Gastrocnemius medialis (tissue), 4 donors: ENCODE results near the gene XPO4. TPM values are rescaled to one million over a fixed set of nuclear protein-coding genes. Genes with fewer than 3 reads are reported as not detected.
A peak's percentile ranks its signal among the peaks of the same experiment; 100 is the strongest.

Experiments
- ATAC-seq, 2 donors: fragments of 150-250 bp; one replicate each; pipeline ENCODE4 v1.9.1; 2016
- DNase-seq, 2 donors: peaks; one replicate each; pipeline ENCODE4 v3.0.0-alpha.2; 2019
- H3K27ac ChIP-seq, 4 donors: fragments of 200-600 bp; sonication (generic); 1 replicate in 1 of 4; 2 replicates in 3 of 4; pipeline ENCODE4 v1.5.1; 2016 to 2018; ENCODE audit warnings: mild to moderate bottlenecking in 2 of 4, moderate library complexity in 1 of 4
- H3K27me3 ChIP-seq, 3 donors: fragments of 200-600 bp; sonication (generic) in 2 of 3; 1 replicate in 1 of 3; 2 replicates in 2 of 3; pipeline versions ENCODE4 v1.5.1 to v1.6.0; 2016 to 2019; ENCODE audit warnings: mild to moderate bottlenecking in 1 of 3, moderate library complexity in 1 of 3
- H3K36me3 ChIP-seq, 2 donors: fragments of 200-600 bp; sonication (generic) in 1 of 2; one replicate each; pipeline ENCODE4 v1.5.1; 2017 to 2018
- H3K4me1 ChIP-seq, 2 donors: fragments of 200-600 bp; sonication (generic) in 1 of 2; one replicate each; pipeline ENCODE4 v1.5.1; 2016 to 2017; ENCODE audit warnings: mild to moderate bottlenecking in 2 of 2
- H3K4me3 ChIP-seq, 4 donors: fragments of 200-600 bp; sonication (generic) in 3 of 4; 1 replicate in 1 of 4; 2 replicates in 3 of 4; pipeline ENCODE4 v1.5.1; 2016 to 2019; ENCODE audit warnings: mild to moderate bottlenecking in 2 of 4
- H3K9me3 ChIP-seq, 3 donors: fragments of 200-600 bp; sonication (generic) in 2 of 3; 1 replicate in 1 of 3; 2 replicates in 2 of 3; pipeline ENCODE4 v1.5.1; 2016 to 2019
- CTCF ChIP-seq, 5 experiments: fragments of 450-650 bp in 3 of 5; fragments of 200-600 bp in 2 of 5; sonication (generic) in 2 of 5; IDR thresholded peaks in 4 of 5; conservative IDR thresholded peaks in 1 of 5; 1 replicate in 4 of 5; 2 replicates in 1 of 5; pipeline ENCODE4 v1.5.1; 2016 to 2019; ENCODE audit warnings: antibody characterized with exemption in 5 of 5, mild to moderate bottlenecking in 3 of 5, moderate library complexity in 3 of 5
- POLR2A ChIP-seq, 2 donors: fragments of 450-650 bp; IDR thresholded peaks; one replicate each; pipeline ENCODE4 v1.6.1; 2017; ENCODE audit warnings: antibody characterized with exemption in 2 of 2, mild to moderate bottlenecking in 2 of 2, moderate library complexity in 2 of 2
- in situ Hi-C, 4 donors: fragments of 200-750 bp; cut with MboI; loops; one replicate each; pipeline versions ENCODE4 v1.15.0 to v1.8.0; 2017; ENCODE audit warnings: low sequenced_read_pairs in 4 of 4
- intact Hi-C: fragments of 100-400 bp; cut with DNase I; formaldehyde crosslinking; loops from one replicate; pipeline ENCODE4 v1.15.1; 2023; ENCODE audit warnings: low total_unique reads
- total RNA-seq, 4 donors: library from RNA; depleted of rRNA; stranded (reverse); fragments of >200 nt; gene quantifications; one replicate each; pipeline versions ENCODE4 v1.1.0 to v1.2.3, GENCODE V29; 2016

XPO4 gene
- total RNA-seq, 4 donors from 2014 or later, result 10.0 to 18.7 (median 14.7) TPM

GRCh38 chr13:20773194-20774080, 129.1 kb downstream of the XPO4 start, which contains the start of gene EEF1AKMT1:
Gene EEF1AKMT1, minus strand, starts transcription at chr13:20773961. Its CDS starts 16,363 bp downstream, at chr13:20757598.
- peaks cover 0 to 18% of the 10 kb centered on the region in 2 donors for H3K36me3 ChIP-seq
- H3K4me1 ChIP-seq, result peaks cover 10 to 11% of the 10 kb centered on the region in 2 donors
- TF ChIP-seq POLR2A (IDR thresholded peaks at IDR 0.05) (peak; percentile 78 to 87), CTCF (IDR thresholded peaks at IDR 0.05 in 4 of 5, conservative IDR thresholded peaks at IDR 0.05 in 1 of 5) (peak in 1 of 5 experiments; percentile 17)
- DNase-seq (peak; percentile 82 to 93), ATAC-seq (peak; percentile 85 to 90)
- in situ Hi-C loops, result no loop called here
- H3K27ac ChIP-seq, result peak within 1 kb of the TSS; percentile 88 to 95 (median 94)
- H3K9me3 ChIP-seq, result no peaks in the 10 kb centered on the region
- peak within 1 kb of the TSS; percentile 73 to 90 (median 82) for H3K4me3 ChIP-seq
- H3K27me3 ChIP-seq, result no peaks in the 10 kb centered on the region
- intact Hi-C loops, result loop anchor here (1.0 to 5.0 kb wide), 5 partner anchors 21 to 206 kb away; partner anchors contain the start of gene IFT88

GRCh38 chr13:20772401-20773131, 130.0 kb downstream of the XPO4 start:
- no peak for ATAC-seq
- Histone ChIP-seq H3K36me3 (peaks cover 0 to 18% of the 10 kb centered on the region in 2 donors), H3K27me3 (no peaks in the 10 kb centered on the region), H3K9me3 (no peaks in the 10 kb centered on the region), H3K27ac (peak overlapping the region; percentile 88 to 95 (median 94)), H3K4me1 (peaks cover 10 to 11% of the 10 kb centered on the region in 2 donors), H3K4me3 (peak overlapping the region; percentile 73 to 90 (median 82))
- no peak for DNase-seq
- intact Hi-C loops (loop anchor here (1.0 to 5.0 kb wide), 4 partner anchors 40 to 205 kb away; partner anchors contain the start of gene IFT88), in situ Hi-C loops (no loop called here)
- no peak for TF ChIP-seq CTCF (IDR thresholded peaks at IDR 0.05 in 4 of 5, conservative IDR thresholded peaks at IDR 0.05 in 1 of 5)
- TF ChIP-seq POLR2A (IDR thresholded peaks at IDR 0.05), result no peak

GRCh38 chr13:20769834-20770233, 132.7 kb downstream of the XPO4 start:
- Histone ChIP-seq H3K36me3 (peaks cover 0 to 18% of the 10 kb centered on the region in 2 donors), H3K27me3 (no peaks in the 10 kb centered on the region), H3K27ac (no peak overlapping the region), H3K9me3 (no peaks in the 10 kb centered on the region), H3K4me1 (peaks cover 10 to 11% of the 10 kb centered on the region in 2 donors), H3K4me3 (no peak overlapping the region)
- in situ Hi-C loops (no loop called here), intact Hi-C loops (loop anchor here (5.0 kb wide), 2 partner anchors 42 to 203 kb away; partner anchors contain the start of gene IFT88)
- TF ChIP-seq CTCF (IDR thresholded peaks at IDR 0.05 in 4 of 5, conservative IDR thresholded peaks at IDR 0.05 in 1 of 5) (no peak), POLR2A (IDR thresholded peaks at IDR 0.05) (no peak)
- ATAC-seq (no peak), DNase-seq (no peak)

- ATAC-seq (no peak), DNase-seq (no peak)
- Histone ChIP-seq H3K27me3 (no peaks in the 10 kb centered on the region), H3K9me3 (no peaks in the 10 kb centered on the region), H3K4me3 (no peak overlapping the region), H3K27ac (no peak overlapping the region), H3K36me3 (peaks cover 0 to 18% of the 10 kb centered on the region in 2 donors), H3K4me1 (peaks cover 10 to 11% of the 10 kb centered on the region in 2 donors)
- TF ChIP-seq CTCF (IDR thresholded peaks at IDR 0.05 in 4 of 5, conservative IDR thresholded peaks at IDR 0.05 in 1 of 5), result no peak
- TF ChIP-seq POLR2A (IDR thresholded peaks at IDR 0.05), result no peak
- intact Hi-C loops (no loop called here), in situ Hi-C loops (no loop called here)
Observed at GRCh38 chr13:20769091-20769490, 133.5 kb downstream of the XPO4 start.
